Hepatocyte (in vitro differentiated cells): ENCODE data around the gene C19orf81. TPM values are rescaled to one million over a fixed set of nuclear protein-coding genes. Genes with fewer than 3 reads are reported as not detected.

ENCODE experiments used
- DNase-seq: peaks from one replicate; pipeline ENCODE4 v3.0.0-alpha.2; 2016; ENCODE audit warnings: low spot score
- H2AFZ ChIP-seq: fragments of 200-600 bp; sonication (generic); 2 replicates; pipeline ENCODE4 v1.6.0; 2016; ENCODE audit warnings: antibody characterized with exemption, mild to moderate bottlenecking
- H3K27ac ChIP-seq: fragments of 200-600 bp; sonication (generic); 2 replicates; pipeline ENCODE4 v1.5.1; 2016; ENCODE audit warnings: mild to moderate bottlenecking
- H3K27me3 ChIP-seq: fragments of 200-600 bp; sonication (generic); 2 replicates; pipeline ENCODE4 v1.6.1; 2016
- H3K36me3 ChIP-seq: fragments of 200-600 bp; sonication (generic); replicated peaks from 2 replicates; pipeline ENCODE4 v1.5.1; 2016; ENCODE audit warnings: low read depth; ENCODE audit not compliant: insufficient read depth
- H3K4me1 ChIP-seq: fragments of 200-600 bp; sonication (generic); 2 replicates; pipeline ENCODE4 v1.5.1; 2016; ENCODE audit warnings: mild to moderate bottlenecking, moderate library complexity; ENCODE audit not compliant: insufficient read depth
- H3K4me2 ChIP-seq: fragments of 200-600 bp; sonication (generic); 2 replicates; pipeline ENCODE4 v1.6.0; 2016
- H3K4me3 ChIP-seq: fragments of 200-600 bp; sonication (generic); 2 replicates; pipeline ENCODE4 v1.5.1; 2016; ENCODE audit warnings: mild to moderate bottlenecking
- H3K79me2 ChIP-seq: fragments of 200-600 bp; sonication (generic); 2 replicates; pipeline ENCODE4 v1.6.0; 2017; ENCODE audit warnings: mild to moderate bottlenecking
- H3K9me2 ChIP-seq: fragments of 200-600 bp; sonication (generic); replicated peaks from 2 replicates; pipeline ENCODE4 v1.6.0; 2017; ENCODE audit warnings: mild to moderate bottlenecking; ENCODE audit not compliant: insufficient read depth
- H3K9me3 ChIP-seq: fragments of 200-600 bp; sonication (generic); 2 replicates; pipeline ENCODE4 v1.5.1; 2016; ENCODE audit warnings: low read depth, mild to moderate bottlenecking
- H4K20me1 ChIP-seq: fragments of 200-600 bp; sonication (generic); 2 replicates; pipeline ENCODE4 v1.6.0; 2016; ENCODE audit warnings: mild to moderate bottlenecking; ENCODE audit not compliant: insufficient read depth, poor library complexity, severe bottlenecking
- EZH2 ChIP-seq: fragments of 200-600 bp; sonication (generic); IDR thresholded peaks from 2 replicates; pipeline ENCODE4 v1.6.1; 2016; ENCODE audit warnings: antibody characterized with exemption, mild to moderate bottlenecking, borderline replicate concordance
- EZH2phosphoT487 ChIP-seq: fragments of 200-600 bp; sonication (generic); IDR thresholded peaks from one replicate; pipeline ENCODE4 v1.6.1; 2018; ENCODE audit warnings: antibody characterized with exemption, mild to moderate bottlenecking, low read depth, moderate library complexity; ENCODE audit not compliant: unreplicated experiment, severe bottlenecking
- WGBS: methylation state at CpG from one replicate; pipeline ENCODE4 v1.1.6; 2016; ENCODE audit warnings: low lambda C conversion rate; ENCODE audit errors: missing lambda C conversion rate; 5-methylcytosine and 5-hydroxymethylcytosine counted together
- polyA plus RNA-seq: library from polyadenylated mRNA; unstranded; fragments of >200 nt; fragmentation: Nextera tagmentation; extraction: Ambion mirVana; gene quantifications from 2 replicates; pipeline ENCODE4 v1.2.1, GENCODE V29; 2016
- total RNA-seq: library from RNA; depleted of rRNA; stranded (reverse); fragments of >200 nt; gene quantifications from 2 replicates; pipeline ENCODE4 v1.2.3, GENCODE V29; 2014
- TF ChIP-seq, protein P1 (sequence below): fragments of 200-600 bp; sonication (generic); IDR thresholded peaks from 2 replicates; pipeline ENCODE4 v1.5.1; 2016; ENCODE audit warnings: antibody characterized with exemption, mild to moderate bottlenecking; ENCODE audit not compliant: poor library complexity

Gene C19orf81
- total and polyA plus RNA-seq, 2 experiments from 2014 or later: 4.1 to 12.4 TPM

DNA sequence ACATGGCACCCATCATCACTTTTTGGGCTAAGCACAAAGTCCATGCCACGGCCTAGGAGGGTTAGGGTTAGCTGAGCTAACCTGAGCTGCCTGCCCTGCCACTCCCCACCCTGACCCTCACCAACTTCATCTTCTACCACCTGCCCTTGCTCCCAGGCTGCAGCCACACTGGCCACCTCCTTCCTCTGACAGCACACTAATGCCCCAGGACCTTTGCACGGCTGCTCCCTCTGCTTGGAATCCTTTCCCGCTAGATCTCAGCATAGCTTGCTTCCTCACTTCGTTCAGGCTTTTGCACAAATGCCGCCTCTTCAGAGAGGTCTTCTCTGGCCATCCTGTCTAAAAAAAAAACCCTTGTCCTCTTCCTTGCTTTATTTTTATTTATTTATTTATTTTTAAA, 57.1 kb downstream of the C19orf81 start:
- H3K9me2 ChIP-seq: no peaks in the 10 kb centered on the region
- H2AFZ ChIP-seq: no peak overlapping the region
- H3K4me1 ChIP-seq: no peaks in the 10 kb centered on the region
- no peaks in the 10 kb centered on the region for H3K9me3 ChIP-seq
- no peak overlapping the region for H3K4me2 ChIP-seq
- H3K27me3 ChIP-seq: peaks cover 16% of the 10 kb centered on the region
- no peak overlapping the region for H3K4me3 ChIP-seq
- H3K27ac ChIP-seq: no peak overlapping the region
- H4K20me1 ChIP-seq: no peaks in the 10 kb centered on the region
- no peaks in the 10 kb centered on the region for H3K36me3 ChIP-seq
- TF ChIP-seq EZH2phosphoT487 (no peak), EZH2 (no peak)
- TF ChIP-seq, protein P1, sequence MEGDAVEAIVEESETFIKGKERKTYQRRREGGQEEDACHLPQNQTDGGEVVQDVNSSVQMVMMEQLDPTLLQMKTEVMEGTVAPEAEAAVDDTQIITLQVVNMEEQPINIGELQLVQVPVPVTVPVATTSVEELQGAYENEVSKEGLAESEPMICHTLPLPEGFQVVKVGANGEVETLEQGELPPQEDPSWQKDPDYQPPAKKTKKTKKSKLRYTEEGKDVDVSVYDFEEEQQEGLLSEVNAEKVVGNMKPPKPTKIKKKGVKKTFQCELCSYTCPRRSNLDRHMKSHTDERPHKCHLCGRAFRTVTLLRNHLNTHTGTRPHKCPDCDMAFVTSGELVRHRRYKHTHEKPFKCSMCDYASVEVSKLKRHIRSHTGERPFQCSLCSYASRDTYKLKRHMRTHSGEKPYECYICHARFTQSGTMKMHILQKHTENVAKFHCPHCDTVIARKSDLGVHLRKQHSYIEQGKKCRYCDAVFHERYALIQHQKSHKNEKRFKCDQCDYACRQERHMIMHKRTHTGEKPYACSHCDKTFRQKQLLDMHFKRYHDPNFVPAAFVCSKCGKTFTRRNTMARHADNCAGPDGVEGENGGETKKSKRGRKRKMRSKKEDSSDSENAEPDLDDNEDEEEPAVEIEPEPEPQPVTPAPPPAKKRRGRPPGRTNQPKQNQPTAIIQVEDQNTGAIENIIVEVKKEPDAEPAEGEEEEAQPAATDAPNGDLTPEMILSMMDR: no peak
- DNase-seq: no peak
- 67% methylated on average over 5 of the region's 5 CpGs for WGBS
- H3K79me2 ChIP-seq: no peaks in the 10 kb centered on the region

DNA sequence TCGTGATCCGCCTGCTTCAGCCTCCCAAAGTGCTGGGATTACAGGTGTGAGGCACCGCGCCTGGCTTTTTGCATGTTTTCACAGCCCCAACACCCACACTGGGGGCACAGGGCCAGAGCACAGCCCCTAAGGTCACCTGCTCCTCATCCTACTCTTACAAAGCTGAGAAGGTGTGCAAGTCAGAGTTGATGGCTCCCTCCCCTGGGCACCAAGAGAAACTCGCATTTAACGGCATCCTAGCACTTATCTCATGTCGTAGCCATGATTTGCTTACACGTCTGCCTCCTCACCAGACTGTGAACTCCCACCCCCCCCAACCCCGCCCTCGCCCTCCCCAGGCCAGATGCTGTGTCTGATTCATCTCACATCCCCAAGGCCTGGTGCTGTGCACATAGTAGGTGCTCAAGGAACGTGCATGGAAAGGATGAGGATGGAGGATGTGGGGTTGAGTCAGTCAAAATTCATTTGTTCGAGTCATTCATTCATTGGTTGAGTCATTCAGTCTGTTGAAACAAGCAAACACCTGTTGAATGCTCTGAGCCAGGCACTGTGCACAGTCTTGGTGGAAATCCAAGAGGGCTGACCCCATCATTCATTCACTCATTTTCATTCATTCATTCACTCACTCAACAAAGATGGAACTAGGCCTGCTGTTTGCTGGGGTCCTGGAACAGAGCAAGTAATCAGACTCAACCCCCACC, 59.1 kb downstream of the C19orf81 start:
- Histone ChIP-seq H3K4me2 (no peak overlapping the region), H3K9me2 (no peaks in the 10 kb centered on the region), H3K4me1 (no peaks in the 10 kb centered on the region), H3K27me3 (peaks cover 16% of the 10 kb centered on the region), H2AFZ (no peak overlapping the region), H3K4me3 (no peak overlapping the region), H3K9me3 (no peaks in the 10 kb centered on the region), H3K36me3 (no peaks in the 10 kb centered on the region), H4K20me1 (no peaks in the 10 kb centered on the region), H3K79me2 (no peaks in the 10 kb centered on the region), H3K27ac (no peak overlapping the region)
- TF ChIP-seq, protein P1: no peak
- TF ChIP-seq EZH2phosphoT487 (no peak), EZH2 (no peak)
- DNase-seq: no peak
- WGBS: 59% methylated on average over 12 of the region's 12 CpGs

Other genes starting within 250 kb of the C19orf81 start
- 2.8 TPM in 2 replicates for gene SPIB, start 230.5 kb upstream of the C19orf81 start, total RNA-seq
- 0.63 and 1.7 TPM in 2 replicates for gene SPIB, start 230.5 kb upstream of the C19orf81 start, polyA plus RNA-seq
- gene MYBPC2, start 216.6 kb upstream of the C19orf81 start, total RNA-seq: 0.07 and 0.16 TPM in 2 replicates
- gene MYBPC2, start 216.6 kb upstream of the C19orf81 start, polyA plus RNA-seq: 0.04 TPM in 1 of 2 replicates, not detected in the other
- 147 and 160 TPM in 2 replicates for gene EMC10, start 172.9 kb upstream of the C19orf81 start, total RNA-seq
- 31.3 and 35.6 TPM in 2 replicates for gene EMC10, start 172.9 kb upstream of the C19orf81 start, polyA plus RNA-seq
- 2.7 and 5.0 TPM in 2 replicates for gene GARIN5A, start 172.6 kb upstream of the C19orf81 start, total RNA-seq
- 10.4 and 11.5 TPM in 2 replicates for gene GARIN5A, start 172.6 kb upstream of the C19orf81 start, polyA plus RNA-seq
- 19.0 and 28.1 TPM in 2 replicates for gene JOSD2, start 138.3 kb upstream of the C19orf81 start, total RNA-seq
- gene JOSD2, start 138.3 kb upstream of the C19orf81 start, polyA plus RNA-seq: 81.8 and 82.9 TPM in 2 replicates
- gene ASPDH, start 135.5 kb upstream of the C19orf81 start, total RNA-seq: 9.0 and 9.2 TPM in 2 replicates
- gene ASPDH, start 135.5 kb upstream of the C19orf81 start, polyA plus RNA-seq: 5.2 and 7.4 TPM in 2 replicates
- 6.0 and 7.7 TPM in 2 replicates for gene LRRC4B, start 81.0 kb upstream of the C19orf81 start, total RNA-seq
- 1.8 and 2.1 TPM in 2 replicates for gene LRRC4B, start 81.0 kb upstream of the C19orf81 start, polyA plus RNA-seq
- 0.48 and 1.5 TPM in 2 replicates for gene SYT3, start 9.6 kb upstream of the C19orf81 start, total RNA-seq
- 2.2 and 4.3 TPM in 2 replicates for gene SYT3, start 9.6 kb upstream of the C19orf81 start, polyA plus RNA-seq
- gene SHANK1, start 70.4 kb downstream of the C19orf81 start, total RNA-seq: 0.24 and 2.3 TPM in 2 replicates
- 0.56 and 1.4 TPM in 2 replicates for gene SHANK1, start 70.4 kb downstream of the C19orf81 start, polyA plus RNA-seq
- 27.6 and 30.3 TPM in 2 replicates for gene CLEC11A, start 73.9 kb downstream of the C19orf81 start, total RNA-seq
- gene CLEC11A, start 73.9 kb downstream of the C19orf81 start, polyA plus RNA-seq: 72.4 and 111 TPM in 2 replicates
- not detected in 2 replicates for gene GPR32, start 121.0 kb downstream of the C19orf81 start, total RNA-seq
- not detected in 2 replicates for gene GPR32, start 121.0 kb downstream of the C19orf81 start, polyA plus RNA-seq
- gene ACP4, start 141.0 kb downstream of the C19orf81 start, total RNA-seq: not detected in 2 replicates
- gene ACP4, start 141.0 kb downstream of the C19orf81 start, polyA plus RNA-seq: not detected in 2 replicates
- gene KLK1, start 174.3 kb downstream of the C19orf81 start, total RNA-seq: 2.7 and 3.9 TPM in 2 replicates
- gene KLK1, start 174.3 kb downstream of the C19orf81 start, polyA plus RNA-seq: 6.6 and 8.2 TPM in 2 replicates
- not detected in 2 replicates for gene KLK15, start 184.1 kb downstream of the C19orf81 start, total RNA-seq
- not detected in 2 replicates for gene KLK15, start 184.1 kb downstream of the C19orf81 start, polyA plus RNA-seq
- gene KLK3, start 205.5 kb downstream of the C19orf81 start, total RNA-seq: not detected in 2 replicates
- 0.60 TPM in 1 of 2 replicates, not detected in the other for gene KLK3, start 205.5 kb downstream of the C19orf81 start, polyA plus RNA-seq
- gene KLK2, start 224.0 kb downstream of the C19orf81 start, total RNA-seq: not detected in 2 replicates
- gene KLK2, start 224.0 kb downstream of the C19orf81 start, polyA plus RNA-seq: not detected in 2 replicates